Pulmonary artery endothelial cell (primary cell): ENCODE measurements around the gene NR3C1. TPM values are rescaled to one million over a fixed set of nuclear protein-coding genes. Genes with fewer than 3 reads are reported as not detected.

Experiments used
- DNase-seq: peaks from one replicate; pipeline ENCODE4 v3.0.0-alpha.2; 2011; ENCODE audit warnings: low read depth, low spot score
- total RNA-seq: library from RNA; depleted of rRNA; stranded (reverse); fragments of >200 nt; gene quantifications from 2 replicates; pipeline ENCODE4 v1.2.3, GENCODE V29; 2014

Gene NR3C1
- total RNA-seq, 1 donor from 2014 or later, result 25.0 TPM

DNA sequence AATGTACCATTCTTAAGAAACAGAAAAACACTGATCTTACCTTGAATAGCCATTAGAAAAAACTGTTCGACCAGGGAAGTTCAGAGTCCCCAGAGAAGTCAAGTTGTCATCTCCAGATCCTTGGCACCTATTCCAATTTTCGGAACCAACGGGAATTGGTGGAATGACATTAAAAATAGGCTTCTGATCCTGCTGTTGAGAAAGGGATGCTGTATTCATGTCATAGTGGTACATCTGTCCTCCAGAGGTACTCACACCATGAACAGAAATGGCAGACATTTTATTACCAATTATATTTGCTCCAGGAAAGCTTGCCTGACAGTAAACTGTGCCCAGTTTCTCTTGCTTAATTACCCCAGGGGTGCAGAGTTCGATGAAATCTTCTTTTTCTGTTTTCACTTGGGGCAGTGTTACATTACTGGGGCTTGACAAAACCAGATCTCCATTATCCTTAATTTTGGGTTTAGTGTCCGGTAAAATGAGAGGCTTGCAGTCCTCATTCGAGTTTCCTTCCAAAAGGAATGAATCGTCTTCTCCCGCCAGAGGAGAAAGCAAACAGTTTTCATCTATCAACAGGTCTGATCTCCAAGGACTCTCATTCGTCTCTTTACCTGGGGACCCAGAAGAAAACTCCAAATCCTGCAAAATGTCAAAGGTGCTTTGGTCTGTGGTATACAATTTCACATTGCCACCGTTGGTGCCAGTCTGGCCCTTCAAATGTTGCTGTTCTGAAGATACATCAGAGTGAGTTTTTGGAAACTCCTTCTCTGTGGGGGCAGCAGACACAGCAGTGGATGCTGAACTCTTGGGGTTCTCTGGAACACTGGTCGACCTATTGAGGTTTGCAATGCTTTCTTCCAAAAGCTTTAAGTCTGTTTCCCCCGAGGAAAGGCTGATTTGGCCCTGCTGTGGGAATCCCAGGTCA lies 3.6 kb downstream of the NR3C1 start:
- DNase-seq, result no peak

DNA sequence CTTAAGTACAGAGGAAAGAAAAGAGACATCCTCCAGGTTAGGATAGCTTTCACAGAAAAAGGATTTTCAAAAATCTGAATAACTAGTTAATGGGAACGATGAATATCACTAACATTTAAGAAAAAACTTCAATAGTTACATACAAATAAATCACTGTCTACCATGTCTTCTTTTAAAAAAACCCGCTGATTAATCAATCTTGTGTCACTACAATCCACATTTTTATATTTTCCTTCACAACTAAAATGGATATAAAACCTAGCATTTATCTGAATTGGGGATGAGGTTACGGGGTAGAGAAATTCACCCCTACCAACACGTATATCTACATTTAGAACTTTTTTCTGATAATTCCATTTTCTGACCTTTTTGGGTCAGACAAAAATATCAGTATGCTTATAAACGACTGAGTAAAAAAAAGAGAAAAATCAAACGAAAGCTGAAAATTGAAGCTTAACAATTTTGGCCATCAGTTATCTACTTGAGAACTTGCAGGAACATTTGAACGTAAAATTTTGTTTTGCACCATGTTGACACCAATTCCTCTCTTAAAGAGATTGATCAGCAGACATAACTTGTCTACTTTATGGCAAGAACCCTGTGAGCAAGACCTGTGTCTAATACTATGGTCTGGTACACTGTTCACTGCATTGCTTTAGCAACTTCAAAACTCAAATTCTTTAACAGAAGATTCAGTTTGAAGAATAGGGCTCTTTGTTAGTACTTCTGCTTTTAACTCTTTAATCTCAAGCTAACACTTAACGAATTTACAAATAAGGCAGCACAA lies 4.8 kb downstream of the NR3C1 start:
- DNase-seq, result no peak

DNA sequence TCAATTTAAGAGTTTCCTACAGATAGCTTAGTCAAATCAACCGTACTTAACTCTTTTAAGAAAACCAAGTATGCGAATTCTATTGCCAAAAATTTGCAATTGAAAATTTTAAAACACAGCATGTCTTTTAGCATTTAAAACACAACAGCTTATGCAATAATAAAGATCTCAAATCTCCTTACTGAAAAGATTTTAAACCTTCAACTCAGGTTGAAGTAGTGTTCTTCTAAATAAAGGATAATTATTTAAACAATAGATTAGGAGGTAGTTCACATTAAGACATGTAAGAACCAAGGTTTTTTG lies 5.5 kb downstream of the NR3C1 start:
- no peak for DNase-seq

DNA sequence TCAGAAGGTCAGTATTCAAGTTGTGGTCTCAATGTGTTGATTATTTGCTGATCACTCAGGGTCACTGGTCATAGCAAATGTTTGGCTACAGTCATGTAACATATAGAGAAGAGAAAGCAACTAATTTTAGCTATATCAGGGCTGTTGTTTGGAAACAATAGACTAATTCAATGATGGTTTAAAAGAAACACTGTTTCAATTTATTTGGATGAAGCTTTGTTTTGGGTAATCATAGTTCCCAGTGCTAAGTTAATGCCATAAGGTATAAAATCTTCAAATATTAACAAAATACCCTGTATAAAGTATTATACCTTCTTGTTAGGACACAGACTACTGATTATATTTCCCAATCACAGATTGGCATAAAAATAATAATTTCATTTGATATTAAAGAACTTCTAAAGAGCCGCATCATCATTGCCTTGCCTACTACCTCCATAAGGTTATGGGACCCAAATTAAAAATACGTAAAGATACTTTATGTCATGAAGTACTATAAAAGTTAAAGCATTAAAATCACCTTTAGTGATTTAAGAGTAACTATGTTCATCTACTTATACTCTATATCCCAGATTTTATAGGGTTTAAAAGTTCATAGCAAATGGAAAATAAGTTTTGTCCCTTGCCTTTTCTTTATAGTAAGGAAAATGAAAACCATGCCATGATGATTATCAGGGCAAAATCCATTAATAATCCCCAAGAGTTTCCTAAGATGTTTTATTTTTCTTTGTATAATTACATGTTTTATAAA lies 6.0 kb downstream of the NR3C1 start:
- no peak for DNase-seq

DNA sequence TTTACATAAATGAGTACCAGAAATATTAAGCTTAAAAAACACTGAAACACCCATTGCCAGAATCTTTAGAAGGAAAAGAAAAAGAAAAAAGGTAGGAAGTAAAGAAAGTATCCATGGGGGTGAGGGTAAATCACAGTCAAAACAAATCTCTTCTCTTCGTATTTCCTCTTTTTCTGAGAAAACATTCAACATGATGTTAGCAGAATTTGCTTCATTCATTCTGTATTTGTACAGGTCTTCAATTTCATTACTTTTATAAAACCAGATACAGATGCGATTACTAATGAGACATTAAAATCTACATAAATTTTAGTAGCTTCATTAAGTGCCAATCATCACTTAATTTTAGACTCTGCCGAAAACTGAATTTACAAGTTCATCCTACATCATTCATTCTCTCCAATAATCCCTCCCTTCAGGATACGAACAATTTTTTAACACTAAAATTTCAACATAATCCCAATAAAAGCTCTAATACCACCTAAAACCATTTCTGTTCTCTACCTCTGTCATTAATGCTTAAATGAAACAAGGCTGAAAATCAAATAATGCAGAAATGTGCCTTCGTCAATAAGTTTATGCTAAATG lies 7.0 kb downstream of the NR3C1 start:
- DNase-seq, result no peak

DNA sequence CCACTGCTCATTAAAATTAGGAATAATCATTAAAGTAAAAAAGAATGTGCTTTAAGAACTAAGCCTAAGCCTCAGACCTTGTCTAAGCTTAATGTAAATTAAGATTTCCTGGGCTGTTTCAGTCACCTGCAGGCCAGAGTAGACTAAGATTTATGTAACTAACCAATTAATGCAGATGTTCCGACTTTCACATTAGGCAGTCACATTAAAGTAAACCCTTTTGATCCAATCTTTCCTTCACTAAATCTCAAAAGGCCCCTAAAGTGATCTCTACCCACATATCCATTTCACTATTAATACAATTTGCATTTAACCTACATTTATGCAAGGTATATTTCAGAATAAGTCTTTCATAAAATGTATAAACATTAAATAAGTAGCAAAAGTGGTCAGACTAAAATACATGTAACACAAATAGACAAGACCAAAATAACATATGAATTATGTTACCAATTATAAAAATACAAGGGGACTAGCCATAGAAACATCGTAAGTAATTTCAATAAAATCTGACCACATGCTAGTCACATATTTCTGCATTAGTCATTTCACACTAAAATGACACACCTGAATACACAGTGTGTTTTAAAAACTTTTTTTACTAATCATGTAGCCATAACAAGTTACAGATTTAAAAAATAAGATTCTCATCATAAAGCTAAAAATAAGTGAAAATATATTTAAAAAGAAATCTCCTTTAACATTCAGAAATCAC lies 7.7 kb downstream of the NR3C1 start:
- DNase-seq, result no peak

DNA sequence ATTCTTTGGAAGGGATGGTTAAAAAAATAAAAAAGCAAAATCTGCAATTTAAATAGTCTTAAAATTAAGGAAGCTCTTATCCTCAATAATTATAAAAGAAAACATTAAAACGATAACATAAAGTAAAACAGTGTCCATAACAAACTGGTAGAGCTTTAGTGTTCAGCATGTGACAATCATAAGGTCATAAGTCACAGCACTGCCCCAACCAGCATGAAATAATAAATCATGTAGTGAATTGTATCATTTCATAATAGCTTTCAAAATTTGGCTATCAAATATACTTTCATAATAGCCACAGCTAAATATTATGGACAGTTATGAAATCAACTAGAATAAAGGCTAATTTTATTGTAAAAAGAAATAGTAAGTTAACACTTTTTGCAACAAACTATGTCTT lies 10.0 kb downstream of the NR3C1 start:
- no peak for DNase-seq

DNA sequence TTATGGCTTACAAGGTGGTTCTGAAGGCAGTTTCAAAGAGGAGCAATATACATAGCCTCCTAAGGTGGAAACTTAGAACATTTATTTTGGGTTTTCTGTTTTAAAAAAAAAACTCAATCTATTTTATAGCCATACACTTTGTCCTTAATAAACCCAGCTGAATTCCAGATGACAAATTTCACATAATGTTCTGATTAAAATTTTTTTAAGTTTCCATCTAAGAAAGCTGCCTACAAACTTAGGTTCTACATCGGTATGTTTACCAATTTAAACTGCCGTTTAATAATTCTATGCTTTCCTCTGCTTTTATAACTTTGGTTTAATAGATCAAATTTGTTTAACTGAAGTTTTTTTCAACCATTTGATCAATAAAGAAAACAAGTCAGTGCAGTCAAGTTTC lies 12.5 kb downstream of the NR3C1 start:
- DNase-seq, result no peak

DNA sequence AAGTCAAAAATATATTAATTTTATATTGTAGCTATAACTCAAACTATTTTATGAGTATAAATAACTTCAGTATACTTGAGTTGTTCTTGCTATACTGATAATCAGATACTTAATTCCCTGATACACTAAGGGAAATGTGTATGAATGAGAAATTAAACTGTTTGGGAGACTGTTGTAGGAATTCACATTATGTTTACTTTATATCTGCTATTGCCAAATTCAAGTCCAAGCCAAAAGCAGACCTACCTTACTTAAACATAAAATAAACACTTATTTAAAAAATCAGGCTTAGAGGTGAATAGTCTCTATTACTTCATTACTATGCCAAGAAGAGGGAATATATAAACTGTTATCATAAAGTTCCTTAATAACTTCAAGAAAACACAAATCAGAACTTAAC lies 13.2 kb downstream of the NR3C1 start:
- DNase-seq, result no peak

DNA sequence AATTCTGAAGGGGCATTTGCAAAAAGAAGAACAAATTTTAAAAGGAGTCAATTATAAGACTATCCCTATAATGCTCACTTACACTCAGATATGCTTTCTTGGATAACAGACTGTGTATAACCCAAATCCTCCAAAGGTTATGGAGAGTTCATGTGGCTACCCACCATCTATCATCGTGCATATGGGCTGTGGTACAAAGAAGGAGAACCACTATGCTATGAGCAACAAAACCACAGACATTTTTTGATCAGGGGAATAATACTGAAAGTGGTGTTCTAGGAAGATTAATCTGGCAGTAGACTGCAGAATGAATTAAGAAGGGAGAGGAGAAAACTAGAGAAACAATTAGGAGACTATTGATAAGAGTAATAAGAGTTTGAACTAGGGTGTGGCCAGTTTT lies 16.8 kb downstream of the NR3C1 start:
- DNase-seq, result no peak

DNA sequence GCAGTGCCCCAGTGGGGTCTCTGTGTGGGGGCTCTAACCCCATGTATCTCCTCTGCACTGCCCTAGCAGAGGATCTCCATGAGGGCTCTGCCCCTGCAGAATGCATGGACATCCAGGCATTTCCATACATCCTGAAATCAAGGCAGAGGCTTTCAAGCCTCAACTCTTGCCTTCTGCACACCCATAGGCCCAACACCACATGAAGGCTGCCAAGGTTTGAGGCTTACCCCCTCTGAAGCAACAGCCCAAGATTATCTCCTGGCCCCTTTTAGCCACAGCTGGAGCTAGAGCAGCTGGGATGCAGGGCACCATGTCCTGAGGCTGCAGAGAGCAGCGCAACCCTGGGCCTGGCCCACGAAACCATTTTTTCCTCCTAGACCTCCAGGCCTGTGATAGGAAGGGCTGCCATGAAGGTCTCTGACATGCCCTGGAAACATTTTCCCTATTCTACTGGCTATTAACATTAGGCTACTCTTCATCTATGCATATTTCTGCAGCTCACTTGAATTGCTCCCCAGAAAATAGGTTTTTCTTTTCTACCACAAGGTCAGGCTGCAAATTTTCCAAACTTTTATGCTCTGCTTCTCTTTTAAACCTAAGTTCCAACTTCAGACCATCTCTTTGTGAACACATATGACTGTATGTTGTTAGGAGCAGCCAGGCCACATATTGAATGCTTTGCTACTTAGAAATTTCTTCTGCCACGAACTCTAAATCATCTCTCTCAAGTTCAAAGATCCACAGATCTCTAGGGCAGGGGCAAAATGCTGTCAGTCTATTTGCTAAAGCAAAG lies 18.4 kb downstream of the NR3C1 start:
- no peak for DNase-seq

DNA sequence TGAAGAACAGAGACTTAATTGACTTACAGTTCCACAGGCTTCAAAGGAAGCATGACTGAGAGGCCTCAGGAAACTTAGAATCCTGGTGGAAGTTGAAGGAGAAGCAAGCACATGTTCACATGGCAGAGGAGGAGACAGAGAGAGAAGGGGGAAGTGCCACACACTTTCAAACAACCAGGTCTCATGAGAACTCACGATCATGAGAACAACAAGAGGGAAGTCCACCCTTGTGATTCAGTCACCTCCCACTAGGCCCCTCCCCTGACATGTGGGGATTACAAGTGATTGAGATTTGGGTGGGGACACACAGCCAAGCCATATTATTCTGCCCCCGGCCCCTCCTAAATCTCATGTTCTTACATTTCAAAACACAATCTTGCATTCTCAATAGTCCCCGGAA lies 19.5 kb downstream of the NR3C1 start:
- DNase-seq, result no peak

DNA sequence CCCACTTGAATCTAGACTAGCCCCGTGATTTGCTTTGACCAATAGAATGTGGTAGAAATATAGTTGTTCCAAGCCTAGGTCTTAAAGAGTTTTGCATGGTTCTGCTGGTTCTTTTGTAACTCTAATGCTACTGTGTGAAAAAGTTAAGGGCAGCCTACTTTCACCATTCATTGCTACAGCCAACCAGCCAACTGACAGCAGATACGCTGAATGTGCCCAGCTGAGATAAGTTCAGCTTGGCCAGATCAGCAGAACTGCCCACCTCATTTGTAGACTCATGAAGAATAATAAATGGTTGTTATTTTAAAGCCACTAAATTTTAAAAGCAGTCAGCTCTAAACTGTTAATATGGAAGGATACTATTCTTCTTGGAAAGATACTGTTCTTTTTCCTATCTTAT lies 23.9 kb downstream of the NR3C1 start:
- DNase-seq, result no peak

DNA sequence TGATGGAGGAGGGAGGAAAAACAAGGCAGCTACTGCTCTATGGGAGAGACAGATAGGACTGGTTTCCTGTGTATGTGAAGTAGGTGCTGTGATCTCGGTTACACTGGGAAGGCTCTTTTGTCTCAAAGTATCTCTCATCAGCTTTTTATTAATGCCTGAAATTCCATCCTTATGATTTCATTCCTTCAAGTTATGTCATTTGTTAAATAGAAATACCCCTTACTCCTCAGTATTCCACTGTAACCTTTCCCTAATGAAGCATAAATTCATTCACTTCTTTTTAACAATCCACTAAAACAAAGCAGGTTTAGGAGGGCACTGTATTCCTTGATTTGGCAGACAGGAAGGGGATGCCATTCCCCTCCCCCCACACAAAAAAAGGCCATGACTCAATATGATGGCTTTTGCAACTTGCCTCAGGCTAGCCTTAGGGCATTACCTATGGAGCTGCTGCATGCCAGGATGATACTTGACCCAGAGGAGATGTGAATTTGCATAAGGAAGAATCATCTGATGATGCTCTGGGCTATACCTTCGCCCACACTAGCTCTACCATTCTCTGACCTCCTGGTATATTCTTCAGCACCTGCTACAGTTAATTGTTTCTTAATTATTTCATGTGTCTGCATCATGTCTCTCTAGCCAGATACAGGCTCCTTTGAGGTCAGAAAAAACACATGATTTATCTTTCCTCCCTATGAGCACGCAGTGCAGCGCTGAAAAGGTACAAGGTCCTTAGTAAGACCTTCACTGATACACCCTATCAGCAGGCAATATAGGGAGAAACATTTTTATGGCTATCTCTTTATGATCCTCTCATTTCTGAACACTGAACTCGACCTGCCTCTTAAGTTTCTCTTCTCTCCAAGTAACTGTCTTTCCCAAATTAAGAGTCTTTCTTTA lies 26.3 kb downstream of the NR3C1 start:
- DNase-seq, result no peak

DNA sequence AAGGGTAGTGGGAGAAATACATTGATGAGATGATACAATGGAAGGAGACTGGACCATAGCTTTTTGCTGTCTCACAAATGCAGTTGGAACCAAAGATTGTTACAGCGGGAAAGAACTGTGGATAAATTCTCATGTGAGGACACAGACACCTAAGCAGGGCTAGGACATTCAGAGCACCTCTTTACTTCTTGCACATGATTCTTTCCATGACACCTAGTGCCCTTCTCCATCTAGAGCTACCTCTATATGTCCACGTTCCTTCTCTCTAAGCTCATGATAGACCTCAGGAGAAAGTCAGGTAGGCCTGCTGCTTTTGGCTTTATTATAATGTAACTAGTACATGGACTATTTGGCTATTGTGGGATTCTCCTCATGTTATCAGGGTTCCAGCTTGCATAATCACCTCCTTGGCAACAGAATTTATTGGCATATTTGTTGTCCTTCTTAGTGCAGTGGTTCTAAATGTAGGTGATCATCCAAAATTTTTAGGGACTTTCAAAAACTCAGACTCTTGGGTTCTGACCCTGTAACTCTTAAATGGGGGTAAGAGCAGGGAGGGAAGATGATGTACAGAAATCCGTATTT lies 27.2 kb downstream of the NR3C1 start:
- no peak for DNase-seq

DNA sequence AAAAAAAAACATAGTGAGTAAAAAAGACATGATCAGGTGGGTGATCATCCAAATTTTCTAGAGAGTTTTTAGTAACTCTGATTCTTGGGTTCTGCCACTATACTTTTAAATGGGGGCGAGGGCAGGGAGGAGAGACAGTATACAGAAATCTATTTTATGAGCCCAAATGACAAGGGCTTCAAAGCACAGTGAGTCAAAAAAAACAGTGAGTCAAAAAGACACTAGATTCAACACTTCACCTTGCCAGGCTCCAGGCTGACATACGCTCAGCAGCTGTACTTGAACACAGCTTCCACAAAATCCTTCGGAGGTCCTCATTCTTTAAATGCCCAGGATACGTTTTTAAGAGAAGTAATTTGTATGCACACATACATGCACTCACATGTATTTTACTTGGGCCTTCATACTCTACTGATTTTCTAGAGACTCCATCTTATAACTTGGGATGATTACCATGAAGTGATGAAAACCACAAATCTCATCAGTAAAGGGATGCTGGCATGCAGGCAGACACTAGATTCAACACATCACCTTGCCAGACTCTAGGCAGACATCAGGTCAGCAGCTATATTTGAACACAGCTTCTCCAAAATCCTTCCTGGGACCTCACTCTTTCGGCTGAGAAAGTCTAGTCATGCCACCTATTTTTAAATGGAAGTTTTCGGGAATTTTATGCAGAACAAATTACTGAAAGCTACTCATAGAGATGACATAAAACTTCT lies 28.8 kb downstream of the NR3C1 start:
- DNase-seq, result no peak

DNA sequence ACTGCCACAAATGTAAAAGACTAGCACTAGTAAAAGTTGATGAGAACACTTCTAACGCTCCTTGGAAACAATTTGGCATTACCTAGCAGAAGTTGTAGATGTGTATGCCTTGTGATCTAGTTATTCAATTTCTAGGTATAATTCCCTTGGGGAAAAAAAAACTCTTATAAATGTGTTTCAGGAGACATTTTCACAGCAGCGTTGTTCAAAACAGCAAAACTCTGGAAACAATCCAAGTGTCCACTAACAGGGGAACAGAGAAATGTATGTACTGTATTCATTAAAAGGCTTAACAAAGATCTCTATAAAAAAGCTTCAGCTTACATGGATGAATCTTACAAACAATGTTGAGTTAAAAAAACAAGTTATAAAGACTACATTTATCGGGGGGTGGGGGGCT lies 30.4 kb downstream of the NR3C1 start:
- no peak for DNase-seq

DNA sequence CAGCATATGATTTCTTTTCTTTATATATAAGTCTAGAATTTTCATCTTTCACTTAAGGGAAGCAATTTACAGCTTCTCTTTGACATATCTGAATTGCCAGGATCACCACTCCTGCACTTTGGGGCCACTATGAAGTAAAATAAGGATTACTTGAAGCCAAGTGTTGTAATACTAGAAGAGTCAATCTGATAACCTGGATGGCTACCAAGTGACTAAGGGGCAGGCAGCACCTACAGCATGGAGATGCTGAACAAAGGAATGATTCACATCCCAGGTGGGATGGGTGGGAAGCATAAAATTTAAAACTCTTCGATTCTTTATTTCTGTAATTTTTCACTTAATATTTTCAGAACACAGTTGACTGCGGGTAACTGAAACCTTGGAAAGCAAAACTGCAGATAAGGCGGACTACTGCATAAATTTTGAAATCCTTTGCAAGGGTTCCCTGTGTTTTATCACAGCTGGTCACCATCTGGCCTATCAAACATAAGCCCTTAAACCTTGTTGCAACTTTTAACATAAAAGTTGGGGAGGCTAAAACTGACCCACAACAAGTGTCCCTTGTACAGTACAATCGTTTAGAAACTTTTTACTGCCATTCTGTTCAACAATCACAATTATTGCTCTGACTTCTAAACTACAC lies 31.2 kb downstream of the NR3C1 start:
- no peak for DNase-seq
